Activated CD8-positive, alpha-beta memory T cell treated with anti-CD3 and anti-CD28 coated beads, Interleukin-2, amount 50 U/mL, for 1 hour (primary cell): ENCODE data around the gene ITLN1.

ENCODE experiments used
- DNase-seq: peaks from one replicate; pipeline ENCODE4 v3.0.0-alpha.2; 2020; ENCODE audit errors: extremely low read depth

Gene ITLN1

GRCh38 chr1:160858097-160858496, 26.9 kb downstream of the ITLN1 start:
- no peak for DNase-seq

- DNase-seq: no peak
These were observed 29.6 kb downstream of the ITLN1 start for GRCh38 chr1:160855181-160855981.

- DNase-seq: no peak
These were observed 31.2 kb downstream of the ITLN1 start for GRCh38 chr1:160853754-160854153.

GRCh38 chr1:160853014-160853413, 32.0 kb downstream of the ITLN1 start:
- DNase-seq: no peak

- DNase-seq: no peak
These were observed 34.0 kb downstream of the ITLN1 start for GRCh38 chr1:160850993-160851392.

- no peak for DNase-seq
These were observed 34.4 kb downstream of the ITLN1 start for GRCh38 chr1:160850541-160850940.

GRCh38 chr1:160846281-160846680, 38.7 kb downstream of the ITLN1 start:
- no peak for DNase-seq

- DNase-seq: no peak
These were observed 40.3 kb downstream of the ITLN1 start for GRCh38 chr1:160844447-160845232.

GRCh38 chr1:160841079-160841478, 43.9 kb downstream of the ITLN1 start:
- DNase-seq: no peak

GRCh38 chr1:160839746-160840145, 45.2 kb downstream of the ITLN1 start:
- DNase-seq: no peak

GRCh38 chr1:160838888-160839287, 46.1 kb downstream of the ITLN1 start:
- no peak for DNase-seq

GRCh38 chr1:160837558-160838205, 47.3 kb downstream of the ITLN1 start:
- peak; percentile 59 for DNase-seq

- no peak for DNase-seq
These were observed 47.9 kb downstream of the ITLN1 start for GRCh38 chr1:160836981-160837557.

- no peak for DNase-seq
These were observed 48.4 kb downstream of the ITLN1 start for GRCh38 chr1:160836561-160836960.

- no peak for DNase-seq
These were observed 49.2 kb downstream of the ITLN1 start for GRCh38 chr1:160835751-160836150.

- peak; percentile 38 for DNase-seq
These were observed 49.9 kb downstream of the ITLN1 start for GRCh38 chr1:160834945-160835565.

GRCh38 chr1:160830321-160831153, 54.4 kb downstream of the ITLN1 start:
- DNase-seq: peak; percentile 54

GRCh38 chr1:160829766-160830165, 55.2 kb downstream of the ITLN1 start:
- DNase-seq: no peak

GRCh38 chr1:160827418-160827817, 57.6 kb downstream of the ITLN1 start:
- no peak for DNase-seq

- DNase-seq: no peak
These were observed 58.4 kb downstream of the ITLN1 start for GRCh38 chr1:160826546-160826945.
